Measurements from ENCODE around the gene HARS1.
"Not testable (repeated sequence)": the region's sequence is repeated elsewhere in the genome, so short reads cannot be mapped to it uniquely, and the experiment has no call there.

HARS1 gene

GRCh38 chr5:140632366-140633020 is 58.7 kb downstream of the HARS1 start:
- peak; percentile 35 for DNase-seq

GRCh38 chr5:140631831-140632365 is 59.3 kb downstream of the HARS1 start:
- peak; percentile 35 for DNase-seq

- no peak for DNase-seq
Measured at GRCh38 chr5:140631036-140631417, 60.1 kb downstream of the HARS1 start.

- DNase-seq = no peak
Measured at GRCh38 chr5:140630292-140631035, 60.7 kb downstream of the HARS1 start.

- DNase-seq = no peak
Measured at GRCh38 chr5:140628711-140629110, 62.5 kb downstream of the HARS1 start.

GRCh38 chr5:140627972-140628371 is 63.2 kb downstream of the HARS1 start:
- DNase-seq = no peak

GRCh38 chr5:140624886-140625285 is 66.3 kb downstream of the HARS1 start:
- not testable (repeated sequence) for DNase-seq

All from NCI-H1105 treated with DMSO at 0.1 percent for 48 hours (cell line).